ENCODE data around the gene COPE.
"Not testable (repeated sequence)": the region's sequence is repeated elsewhere in the genome, so short reads cannot be mapped to it uniquely, and the experiment has no call there.

The COPE gene

GRCh38 chr19:18940769-18941627 is 21.8 kb upstream of the COPE start, which contains the start of gene HOMER3:
Gene HOMER3 (minus strand): TSS chr19:18941217. CDS start chr19:18938982, 2,235 bp downstream.
- peak; percentile 57 for DNase-seq (ENCODE audit: low read depth)

- no peak for DNase-seq (ENCODE audit: low read depth)
These were observed 21.0 kb upstream of the COPE start for GRCh38 chr19:18939922-18940768.

DNA sequence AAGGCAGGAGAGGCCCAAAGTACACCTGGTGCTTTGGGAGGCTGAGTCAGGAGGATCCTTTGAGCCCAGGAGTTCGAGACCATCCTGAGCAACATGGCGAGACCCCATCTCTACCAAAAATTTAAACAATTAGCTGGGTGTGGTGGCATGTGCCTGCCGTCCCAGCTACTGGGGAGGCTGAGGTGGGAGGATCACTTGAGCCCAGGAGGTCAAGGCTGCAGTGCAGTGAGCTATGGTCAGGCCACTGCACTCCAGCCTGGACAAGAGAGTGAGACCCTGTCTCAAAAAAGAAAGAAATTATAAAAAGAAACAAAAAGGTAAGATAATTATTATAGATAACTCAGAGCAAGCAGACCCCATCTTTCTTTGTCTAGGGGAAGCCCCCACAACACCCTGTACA is 20.0 kb upstream of the COPE start:
- no peak for DNase-seq (ENCODE audit: low read depth)

- no peak for DNase-seq (ENCODE audit: low read depth)
These were observed 14.1 kb upstream of the COPE start for GRCh38 chr19:18933297-18933696.

- DNase-seq (ENCODE audit: low read depth) = peak; percentile 80
These were observed 13.1 kb upstream of the COPE start for GRCh38 chr19:18932216-18932841.

- DNase-seq (ENCODE audit: low read depth) = no peak
These were observed 12.4 kb upstream of the COPE start for GRCh38 chr19:18931316-18932162.

- no peak for DNase-seq (ENCODE audit: low read depth)
These were observed 10.1 kb upstream of the COPE start for GRCh38 chr19:18929311-18929710.

DNA sequence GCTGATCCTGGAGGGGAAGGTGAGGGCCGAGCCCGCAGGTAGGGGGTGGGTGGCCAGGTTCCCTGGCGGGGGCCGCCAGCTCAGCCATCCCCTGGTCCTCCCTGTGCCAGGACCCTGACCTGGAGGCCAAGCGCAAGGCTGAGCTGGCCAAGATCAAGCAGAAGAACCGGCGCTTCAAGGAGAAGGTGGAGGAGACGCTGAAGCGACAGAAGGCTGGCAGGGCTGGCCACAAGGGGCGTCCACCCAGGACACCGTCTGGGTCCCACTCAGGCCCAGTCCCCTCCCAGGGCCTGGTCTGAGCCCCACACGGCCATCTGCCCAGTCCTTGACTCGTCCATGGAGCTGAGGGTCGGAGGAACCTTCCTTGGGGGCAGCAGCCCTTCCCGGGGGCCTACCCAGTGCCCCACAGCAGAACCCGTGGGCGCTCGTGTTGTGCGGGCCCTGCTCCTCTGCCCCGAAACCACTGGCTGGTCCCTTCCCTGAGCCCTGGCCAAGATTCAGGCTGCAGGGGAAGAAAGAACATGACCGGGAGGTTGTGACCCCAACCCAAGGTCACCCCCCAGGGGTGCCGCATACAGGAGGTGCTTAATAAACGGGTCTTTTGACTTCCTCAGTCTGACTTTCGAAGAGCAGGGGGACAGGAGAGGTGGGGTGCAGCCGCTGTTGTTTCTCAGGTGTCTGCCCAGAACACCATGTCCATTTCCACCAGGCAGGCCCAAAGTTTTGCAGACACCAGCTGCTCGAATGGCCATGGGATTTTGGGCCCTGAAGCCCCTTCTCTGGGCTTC is 9.0 kb upstream of the COPE start:
- DNase-seq (ENCODE audit: low read depth) = no peak

DNA sequence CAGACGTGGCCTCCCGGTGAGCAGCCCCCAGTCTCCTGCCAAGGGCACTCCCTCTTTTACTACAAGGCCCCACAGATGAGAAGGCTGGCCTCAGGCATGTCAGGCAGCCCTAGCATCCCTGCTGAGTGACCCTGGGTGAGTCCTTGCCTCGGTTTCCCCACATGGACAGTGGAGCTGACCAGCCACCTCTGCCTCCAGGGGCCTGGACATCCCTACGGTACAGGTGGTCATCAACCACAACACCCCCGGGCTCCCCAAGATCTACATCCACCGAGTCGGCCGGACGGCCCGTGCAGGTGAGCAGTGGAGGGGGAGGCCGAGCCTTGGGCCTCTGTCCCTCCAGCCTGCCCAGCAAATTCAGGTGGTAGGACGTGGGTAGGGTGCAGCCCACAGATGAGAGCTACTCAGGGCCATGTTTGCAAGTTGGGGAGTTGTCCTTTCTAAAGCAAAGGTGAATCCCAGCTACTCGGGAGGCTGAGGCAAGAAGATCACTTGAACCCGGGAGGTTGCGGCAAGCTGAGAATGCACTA is 5.6 kb upstream of the COPE start:
- no peak for DNase-seq (ENCODE audit: low read depth)

DNA sequence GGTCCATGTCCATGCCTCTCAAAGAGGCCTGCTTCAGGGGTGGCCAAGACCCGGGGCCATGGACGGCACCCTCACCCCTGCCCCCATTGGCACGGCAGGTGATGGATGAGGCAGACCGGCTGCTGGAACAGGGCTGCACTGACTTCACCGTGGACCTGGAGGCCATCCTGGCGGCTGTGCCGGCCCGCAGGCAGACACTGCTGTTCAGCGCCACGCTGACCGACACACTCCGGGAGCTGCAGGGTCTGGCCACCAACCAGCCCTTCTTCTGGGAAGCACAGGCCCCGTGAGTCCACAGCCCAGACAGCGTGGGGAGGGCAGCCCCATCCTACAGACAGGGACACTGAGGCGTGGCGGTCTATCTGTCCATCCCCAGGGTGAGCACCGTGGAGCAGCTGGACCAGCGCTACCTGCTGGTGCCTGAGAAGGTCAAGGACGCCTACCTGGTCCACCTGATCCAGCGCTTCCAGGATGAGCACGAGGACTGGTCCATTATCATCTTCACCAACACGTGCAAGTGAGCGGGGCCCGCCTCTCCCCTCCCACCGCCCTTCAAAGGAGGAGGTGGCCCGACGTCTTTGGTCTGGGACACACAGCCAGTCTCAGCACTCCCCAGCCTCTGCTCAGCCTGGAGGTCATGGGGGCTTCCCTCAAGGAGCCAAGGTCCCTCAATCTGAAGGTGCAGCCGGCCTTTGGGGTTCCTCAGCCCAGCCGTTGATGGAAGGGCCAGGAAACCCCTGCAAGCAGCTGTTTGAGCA is 3.2 kb upstream of the COPE start:
- DNase-seq (ENCODE audit: low read depth) = no peak

- no peak for DNase-seq (ENCODE audit: low read depth)
These were observed 2.4 kb upstream of the COPE start for GRCh38 chr19:18921593-18921992.

DNA sequence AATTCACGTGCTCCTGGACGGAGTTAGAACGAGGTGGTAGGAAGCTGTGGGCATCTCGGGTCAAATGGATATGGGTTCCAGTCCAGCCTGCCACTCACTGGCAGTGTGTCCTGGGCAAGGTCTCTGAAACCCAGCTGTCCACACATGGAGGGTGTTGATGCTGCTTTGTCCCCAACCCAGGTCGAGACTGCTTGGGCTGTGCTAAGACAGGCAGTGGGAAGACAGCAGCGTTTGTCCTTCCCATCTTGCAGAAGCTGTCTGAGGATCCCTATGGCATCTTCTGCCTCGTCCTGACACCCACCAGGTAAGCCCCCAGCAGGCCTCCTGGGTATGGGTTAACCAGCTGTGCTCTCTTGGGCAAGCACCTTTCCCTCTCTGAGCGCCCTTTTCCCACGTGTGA is 1.2 kb upstream of the COPE start:
- no peak for DNase-seq (ENCODE audit: low read depth)

DNA sequence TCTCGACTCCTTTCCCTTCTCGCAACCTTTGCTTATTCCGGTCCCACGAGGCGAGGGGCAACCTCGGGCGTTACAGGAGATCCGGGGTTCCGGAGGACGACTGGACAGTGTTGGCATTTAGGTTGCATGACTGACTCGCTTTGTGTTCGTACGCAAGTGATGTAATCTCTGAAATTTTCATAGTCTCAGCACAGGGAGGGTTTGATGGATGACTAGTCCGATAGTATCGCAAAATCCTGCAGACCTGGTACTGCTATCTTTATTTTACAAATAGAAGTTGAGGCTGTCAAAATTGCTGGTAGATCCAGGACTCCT is 670 bp upstream of the COPE start:
- DNase-seq (ENCODE audit: low read depth) = no peak

GRCh38 chr19:18917593-18917992 is 1.6 kb downstream of the COPE start:
- not testable (repeated sequence) for DNase-seq (ENCODE audit: low read depth)

- no peak for DNase-seq (ENCODE audit: low read depth)
These were observed 3.5 kb downstream of the COPE start for GRCh38 chr19:18915639-18916038.

GRCh38 chr19:18913466-18913865 is 5.7 kb downstream of the COPE start:
- DNase-seq (ENCODE audit: low read depth) = no peak

DNA sequence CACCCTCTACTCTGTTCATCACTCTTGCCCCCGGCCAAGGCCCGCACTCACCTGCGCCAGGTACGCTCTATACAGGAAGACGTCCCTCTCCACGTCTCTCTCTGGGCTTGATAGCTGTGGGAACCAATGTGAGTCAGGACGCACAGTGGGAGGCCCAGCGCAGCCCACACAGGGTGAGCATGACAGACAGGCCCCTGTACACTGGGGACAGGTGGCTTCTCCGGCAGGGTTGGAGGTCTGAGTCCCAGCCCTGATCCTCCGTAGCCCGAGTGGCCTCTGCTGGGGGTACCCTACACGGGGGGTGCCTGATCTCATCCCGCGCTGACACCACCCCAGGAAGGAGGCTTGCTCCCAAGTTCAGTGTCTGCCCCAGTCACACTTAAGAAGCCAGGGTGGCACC is 6.3 kb downstream of the COPE start:
- no peak for DNase-seq (ENCODE audit: low read depth)

- DNase-seq (ENCODE audit: low read depth) = no peak
These were observed 8.3 kb downstream of the COPE start for GRCh38 chr19:18910801-18911436.

DNA sequence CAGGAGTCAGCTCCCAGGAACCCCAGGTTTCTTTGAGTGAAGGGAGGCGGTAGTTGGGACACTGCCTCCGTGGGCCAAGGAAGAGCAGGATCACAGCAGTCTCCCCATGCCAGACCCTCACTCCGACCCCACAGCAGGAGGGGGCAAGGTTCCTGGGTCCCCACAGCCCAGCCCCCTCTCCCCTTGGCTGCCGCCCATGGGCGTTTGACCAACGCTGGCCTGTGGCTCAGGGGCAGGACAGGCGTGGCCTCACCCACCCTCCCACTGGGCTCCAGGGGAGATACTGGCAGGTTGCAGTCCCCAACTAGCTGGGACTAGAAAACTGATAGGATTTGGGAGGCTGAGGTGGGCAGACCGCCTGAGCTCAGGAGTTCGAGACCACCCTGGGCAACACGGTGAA is 9.2 kb downstream of the COPE start:
- DNase-seq (ENCODE audit: low read depth) = no peak

All from stimulated activated CD8-positive, alpha-beta memory T cell treated with anti-CD3 and anti-CD28 coated beads, Interleukin-7, amount 100 ng/mL, for 24 hours (primary cell).